GM10847 (cell line): ENCODE data around the gene COL18A1.

Experiments used
- POLR2A ChIP-seq: IDR thresholded peaks from 2 replicates; pipeline ENCODE4 v1.6.1; 2011; ENCODE audit not compliant: insufficient read length; ENCODE audit errors: extremely low read depth

The COL18A1 gene

DNA sequence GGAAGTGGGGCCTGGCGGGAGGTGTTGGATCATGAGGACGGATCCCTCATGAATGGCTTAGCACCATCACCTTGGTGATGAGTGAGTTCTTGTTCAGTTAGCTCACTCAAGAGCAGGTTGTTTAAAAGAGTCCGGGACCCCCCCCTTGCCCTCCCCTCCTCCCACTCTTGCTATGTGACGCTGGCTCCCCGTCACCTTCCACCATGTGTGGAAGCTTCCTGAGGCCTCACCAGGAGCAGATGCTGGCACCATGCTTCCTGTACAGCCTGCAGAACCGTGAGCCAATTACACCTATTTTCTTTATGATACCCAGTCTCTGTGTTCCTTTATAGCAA, 140.2 kb downstream of the COL18A1 start:
- TF ChIP-seq POLR2A, result no peak

- TF ChIP-seq POLR2A, result no peak
These were observed 140.9 kb downstream of the COL18A1 start for GRCh38 chr21:45545691-45546531.

DNA sequence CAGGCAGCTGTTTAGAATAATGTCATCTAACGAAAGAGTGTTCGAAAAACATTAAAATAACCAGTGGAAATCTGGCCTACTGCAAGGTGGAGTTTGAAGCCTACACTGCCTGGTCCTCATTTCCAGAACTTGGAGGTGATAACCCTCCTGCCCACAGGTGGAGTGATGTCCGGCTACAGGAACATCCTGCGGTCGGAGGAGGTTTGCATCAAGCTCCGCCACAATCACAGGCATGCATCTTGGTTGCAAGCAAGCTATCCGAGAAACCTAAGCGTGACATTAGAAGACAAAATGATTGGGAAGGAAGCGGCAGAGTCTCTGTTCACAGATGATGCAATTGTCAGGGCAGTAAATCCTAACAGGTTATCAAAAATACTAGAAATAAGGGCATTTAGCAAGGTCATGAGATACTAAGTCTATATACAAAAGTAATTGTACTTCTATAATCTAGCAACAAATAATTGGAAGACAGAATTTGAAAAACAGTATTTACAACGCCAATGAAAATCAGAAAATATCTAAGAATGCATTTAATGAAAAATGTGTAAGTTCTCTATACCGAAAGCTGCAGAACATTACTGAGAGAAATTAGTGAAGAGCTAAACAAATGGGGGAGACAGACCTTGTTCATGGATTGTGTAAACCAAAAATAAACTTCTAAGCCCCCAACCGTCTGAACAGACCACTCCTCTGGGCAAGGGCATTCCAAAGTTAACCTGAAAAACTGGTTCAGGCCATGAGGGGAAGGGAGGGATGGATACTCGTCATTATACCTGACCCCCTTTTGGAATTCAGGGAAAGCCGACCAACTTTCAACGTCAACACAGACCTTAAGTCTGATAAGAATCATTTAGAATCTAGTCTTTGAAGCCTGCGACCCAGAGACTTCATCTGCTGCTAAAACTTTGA, 141.9 kb downstream of the COL18A1 start:
- TF ChIP-seq POLR2A, result no peak

GRCh38 chr21:45547545-45547900, 142.6 kb downstream of the COL18A1 start:
- no peak for TF ChIP-seq POLR2A

DNA sequence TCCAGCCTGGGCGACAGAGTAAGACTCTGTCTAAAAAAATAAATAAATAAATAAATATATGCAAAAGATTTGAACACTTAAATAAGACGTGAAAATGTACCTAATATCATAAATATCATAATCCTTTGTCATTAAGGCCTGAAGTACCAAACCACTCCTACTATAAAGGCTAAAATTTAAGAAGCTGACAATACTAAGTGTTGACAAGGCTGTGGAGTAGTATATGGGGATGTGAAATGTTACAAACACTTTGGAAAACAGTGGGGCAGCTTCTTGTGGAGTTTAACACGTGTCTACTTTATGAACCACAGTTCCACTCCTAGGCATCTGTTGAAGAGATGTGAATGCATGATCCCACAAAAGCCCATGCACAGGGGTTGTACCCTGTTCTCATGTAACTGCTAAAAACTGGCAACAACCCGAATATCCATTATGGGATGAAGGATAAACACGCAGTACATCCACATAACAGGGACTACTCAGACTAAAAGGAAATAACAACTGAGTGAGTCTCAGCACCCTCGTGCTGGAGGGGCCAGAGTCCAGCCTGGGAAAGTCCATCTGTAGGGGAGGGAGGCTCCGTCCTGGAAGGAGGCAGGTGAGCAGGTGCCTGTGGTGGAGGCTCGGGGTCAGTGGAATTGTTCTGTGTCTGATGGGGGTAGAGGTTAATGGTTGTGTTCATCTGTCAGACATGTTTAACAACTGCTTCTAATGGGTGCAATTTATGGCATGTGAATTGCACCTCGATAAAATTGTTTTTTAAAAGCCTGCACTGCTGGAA, 143.9 kb downstream of the COL18A1 start:
- no peak for TF ChIP-seq POLR2A

GRCh38 chr21:45549626-45550463, 144.9 kb downstream of the COL18A1 start:
- no peak for TF ChIP-seq POLR2A

GRCh38 chr21:45550522-45551210, 145.7 kb downstream of the COL18A1 start:
- no peak for TF ChIP-seq POLR2A

GRCh38 chr21:45551316-45551715, 146.4 kb downstream of the COL18A1 start:
- TF ChIP-seq POLR2A, result no peak

GRCh38 chr21:45551783-45552695, 147.1 kb downstream of the COL18A1 start:
- TF ChIP-seq POLR2A, result no peak

DNA sequence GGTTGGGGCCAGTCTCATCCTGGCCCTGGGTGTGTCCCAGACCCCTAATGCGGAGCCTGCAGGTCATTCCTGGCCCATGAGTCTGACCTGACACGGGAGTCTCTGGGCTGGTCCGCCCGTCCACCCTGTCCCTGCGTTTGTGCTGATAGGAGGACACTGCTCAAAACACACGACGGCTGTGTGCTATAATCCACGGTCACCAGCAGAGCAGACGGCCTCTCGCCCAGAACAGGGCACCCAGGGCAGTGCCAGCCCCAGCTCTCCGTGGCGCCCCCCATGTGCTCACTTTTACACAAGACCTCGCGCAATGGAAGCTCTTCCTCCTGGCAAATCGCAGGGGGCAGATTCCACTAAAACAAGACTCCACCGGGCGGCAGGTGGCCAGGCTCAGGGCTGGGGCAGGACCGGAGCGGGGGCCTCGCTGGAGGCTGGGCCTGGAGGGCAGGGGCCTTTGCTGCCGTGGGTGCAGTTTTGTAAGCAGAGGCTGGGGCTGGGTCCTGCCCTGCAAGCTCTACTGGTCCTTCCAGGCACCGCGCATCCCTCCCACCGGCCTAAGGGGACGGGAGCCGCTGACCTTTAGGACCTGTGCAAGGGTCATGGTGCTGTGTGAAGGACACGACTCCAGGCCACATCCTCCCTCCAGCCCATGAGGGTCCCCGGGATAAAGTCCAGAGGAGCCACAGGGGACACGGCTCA, 147.9 kb downstream of the COL18A1 start:
- no peak for TF ChIP-seq POLR2A

GRCh38 chr21:45554477-45555175, 149.7 kb downstream of the COL18A1 start:
- no peak for TF ChIP-seq POLR2A

- TF ChIP-seq POLR2A, result no peak
These were observed 150.2 kb downstream of the COL18A1 start for GRCh38 chr21:45555251-45555556.

- no peak for TF ChIP-seq POLR2A
These were observed 150.8 kb downstream of the COL18A1 start for GRCh38 chr21:45555557-45556301.
